GM12873 (cell line): ENCODE data around the gene SLC25A21.

ENCODE experiments used
- CTCF ChIP-seq: IDR thresholded peaks from 2 replicates; pipeline ENCODE4 v1.5.1; 2012; ENCODE audit warnings: low read depth, mild to moderate bottlenecking, moderate library complexity, low read length, control low read depth; ENCODE audit not compliant: insufficient read depth; ENCODE audit errors: missing control alignments

SLC25A21 gene

GRCh38 chr14:36955967-36956366 is 216.4 kb downstream of the SLC25A21 start:
- no peak for TF ChIP-seq CTCF

GRCh38 chr14:36955376-36955775 is 217.0 kb downstream of the SLC25A21 start:
- TF ChIP-seq CTCF = no peak

GRCh38 chr14:36952689-36953088 is 219.7 kb downstream of the SLC25A21 start:
- TF ChIP-seq CTCF = no peak

DNA sequence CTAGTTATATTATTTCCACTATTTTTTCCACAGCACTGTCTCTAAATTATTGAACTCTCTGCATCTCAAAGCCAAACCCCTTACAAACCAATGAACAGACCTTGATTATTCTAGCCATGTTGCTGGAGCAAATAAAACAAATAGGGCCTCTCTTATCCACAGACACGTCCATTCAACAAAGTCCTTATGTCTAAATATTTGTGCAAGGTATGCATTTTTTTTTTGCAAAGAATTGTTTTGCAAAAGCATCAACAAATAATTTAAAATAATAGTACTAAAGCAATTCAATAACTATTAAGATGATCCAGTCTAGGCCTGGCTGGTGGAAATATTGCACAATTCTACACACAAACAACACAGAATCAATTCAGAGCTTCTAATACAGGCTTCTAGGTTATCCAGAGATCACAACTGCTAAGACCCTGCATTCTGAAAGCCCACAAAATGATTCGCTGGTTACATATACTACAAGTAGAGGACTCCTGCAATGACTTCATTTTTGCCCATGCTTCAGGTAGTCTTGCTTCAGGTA is 221.0 kb downstream of the SLC25A21 start:
- TF ChIP-seq CTCF = no peak

- no peak for TF ChIP-seq CTCF
Measured at GRCh38 chr14:36950812-36951211, 221.6 kb downstream of the SLC25A21 start.

- no peak for TF ChIP-seq CTCF
Measured at GRCh38 chr14:36949371-36949770, 223.0 kb downstream of the SLC25A21 start.

DNA sequence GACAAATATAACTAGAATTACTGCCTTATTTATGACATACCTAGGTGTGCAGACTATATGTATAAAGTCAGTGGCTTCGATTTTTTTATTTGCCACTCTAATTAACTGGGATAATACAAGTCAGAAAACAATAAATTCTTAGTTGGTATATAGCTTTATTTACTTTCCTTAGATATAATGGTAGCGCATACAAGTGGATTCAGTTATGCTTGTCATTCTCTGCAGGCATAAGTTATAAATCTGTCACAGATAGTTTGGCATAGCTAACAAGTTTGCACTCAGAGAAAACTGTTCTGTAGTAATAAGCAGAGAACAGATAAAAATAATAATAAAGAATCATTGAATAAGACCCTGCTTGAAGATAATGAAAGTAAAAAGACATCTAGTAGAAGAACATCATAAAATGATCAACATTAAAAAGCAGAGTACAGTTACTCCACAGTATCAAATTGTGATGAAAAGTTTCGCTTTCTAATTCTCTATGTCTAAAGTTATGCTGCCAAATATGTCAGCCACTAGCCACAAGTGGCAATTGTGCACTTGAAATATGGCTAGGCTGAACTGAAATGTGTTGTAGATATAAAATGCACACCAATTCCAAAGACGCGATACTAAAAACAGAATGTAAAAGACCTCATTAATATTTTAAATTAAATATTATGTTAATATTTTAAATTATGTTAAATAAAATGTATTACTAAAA is 224.1 kb downstream of the SLC25A21 start:
- no peak for TF ChIP-seq CTCF
